ENCODE data around the gene EVA1B.
A peak's percentile ranks its signal among the peaks of the same experiment; 100 is the strongest.

Gene EVA1B

GRCh38 chr1:36345353-36345752, 21.9 kb upstream of the EVA1B start:
- DNase-seq: no peak

GRCh38 chr1:36344395-36344680, 20.9 kb upstream of the EVA1B start:
- DNase-seq: no peak

GRCh38 chr1:36343651-36344394, 20.4 kb upstream of the EVA1B start:
- no peak for DNase-seq

GRCh38 chr1:36342426-36343185, 19.2 kb upstream of the EVA1B start:
- DNase-seq: peak in 1 of 2 donors; percentile 51

GRCh38 chr1:36341626-36342320, 18.3 kb upstream of the EVA1B start:
- DNase-seq: no peak

- DNase-seq: no peak
Measured at GRCh38 chr1:36339615-36340014, 16.2 kb upstream of the EVA1B start.

GRCh38 chr1:36339215-36339614, 15.8 kb upstream of the EVA1B start:
- DNase-seq: no peak

GRCh38 chr1:36337830-36338229, 14.4 kb upstream of the EVA1B start:
- no peak for DNase-seq

GRCh38 chr1:36330940-36331339, 7.5 kb upstream of the EVA1B start:
- DNase-seq: no peak

- DNase-seq: no peak
Measured at GRCh38 chr1:36329817-36330216, 6.4 kb upstream of the EVA1B start.

GRCh38 chr1:36328713-36329112, 5.3 kb upstream of the EVA1B start:
- no peak for DNase-seq

- no peak for DNase-seq
Measured at GRCh38 chr1:36328088-36328480, 4.6 kb upstream of the EVA1B start.

- DNase-seq: no peak
Measured at GRCh38 chr1:36327421-36328087, 4.1 kb upstream of the EVA1B start.

- no peak for DNase-seq
Measured at GRCh38 chr1:36326499-36326898, 3.1 kb upstream of the EVA1B start.

GRCh38 chr1:36324353-36324703, 883 bp upstream of the EVA1B start:
- DNase-seq: no peak

GRCh38 chr1:36322786-36323635, 434 bp downstream of the EVA1B start:
- no peak for DNase-seq

GRCh38 chr1:36322041-36322785, 1.2 kb downstream of the EVA1B start:
- no peak for DNase-seq

GRCh38 chr1:36321119-36321951, 2.1 kb downstream of the EVA1B start:
- DNase-seq: no peak

- no peak for DNase-seq
Measured at GRCh38 chr1:36320767-36321118, 2.7 kb downstream of the EVA1B start.

GRCh38 chr1:36320291-36320761, 3.1 kb downstream of the EVA1B start:
- peak in 1 of 2 donors; percentile 7 for DNase-seq

GRCh38 chr1:36309397-36309796, 14.0 kb downstream of the EVA1B start:
- no peak for DNase-seq
